ENCODE measurements around the gene MTA3. TPM values are rescaled to one million over a fixed set of nuclear protein-coding genes. Genes with fewer than 3 reads are reported as not detected.

The MTA3 gene
- total and polyA plus RNA-seq, 2 donors (not counting 3 experiments of a cell fraction or from before 2014, with no cell fraction given): 36.3 to 53.3 TPM

- BruUV-seq (replicated peaks): no TSS peak
- intact Hi-C loops (cut with micrococcal nuclease) (no loop called here), dilution Hi-C loops (cut with MboI; ENCODE audit: extremely low pct_ligation_motif_present, low sequenced_read_pairs) (no loop called here)
- no peaks in the 10 kb centered on the region for H3K9me3 ChIP-seq (replicated peaks; ENCODE audit: control insufficient read depth, insufficient read depth, low read length)
- H3K79me2 ChIP-seq (ENCODE audit: control insufficient read depth, insufficient read depth, low read length): no peaks in the 10 kb centered on the region
- H3K4me1 ChIP-seq (ENCODE audit: control insufficient read depth, extremely low read depth, insufficient read depth, low read length): no peaks in the 10 kb centered on the region
- no peak overlapping the region for H3K4me2 ChIP-seq (ENCODE audit: insufficient read depth, low read length)
- no peaks in the 10 kb centered on the region for H3K9me1 ChIP-seq (replicated peaks; ENCODE audit: control insufficient read depth, extremely low read depth, insufficient read depth, low read length)
- H3K27ac ChIP-seq (ENCODE audit: insufficient read depth, low read depth, low read length): no peak overlapping the region
- no peak overlapping the region for H3K4me3 ChIP-seq (replicated peaks in 1 of 3; ENCODE audit: insufficient read depth in 1 of 3, low read depth in 1 of 3, low read length in 3 of 3)
- DNase-seq (ENCODE audit: low read depth, low spot score) (no peak), FAIRE-seq (no peak)
- no peak overlapping the region for H3K9ac ChIP-seq (replicated peaks; ENCODE audit: extremely low read depth, insufficient read depth, low read length)
- CTCF ChIA-PET: no interaction called here
- POLR2A ChIA-PET: no interaction called here
- TF ChIP-seq GATA2 (IDR thresholded peaks at IDR 0.05; ENCODE audit: insufficient read depth, insufficient read length, low read depth, low read length): no peak
- TF ChIP-seq EZH2 (IDR thresholded peaks at IDR 0.05; ENCODE audit: borderline replicate concordance, low read depth, low read length, severe bottlenecking): no peak
- TF ChIP-seq, protein P1, sequence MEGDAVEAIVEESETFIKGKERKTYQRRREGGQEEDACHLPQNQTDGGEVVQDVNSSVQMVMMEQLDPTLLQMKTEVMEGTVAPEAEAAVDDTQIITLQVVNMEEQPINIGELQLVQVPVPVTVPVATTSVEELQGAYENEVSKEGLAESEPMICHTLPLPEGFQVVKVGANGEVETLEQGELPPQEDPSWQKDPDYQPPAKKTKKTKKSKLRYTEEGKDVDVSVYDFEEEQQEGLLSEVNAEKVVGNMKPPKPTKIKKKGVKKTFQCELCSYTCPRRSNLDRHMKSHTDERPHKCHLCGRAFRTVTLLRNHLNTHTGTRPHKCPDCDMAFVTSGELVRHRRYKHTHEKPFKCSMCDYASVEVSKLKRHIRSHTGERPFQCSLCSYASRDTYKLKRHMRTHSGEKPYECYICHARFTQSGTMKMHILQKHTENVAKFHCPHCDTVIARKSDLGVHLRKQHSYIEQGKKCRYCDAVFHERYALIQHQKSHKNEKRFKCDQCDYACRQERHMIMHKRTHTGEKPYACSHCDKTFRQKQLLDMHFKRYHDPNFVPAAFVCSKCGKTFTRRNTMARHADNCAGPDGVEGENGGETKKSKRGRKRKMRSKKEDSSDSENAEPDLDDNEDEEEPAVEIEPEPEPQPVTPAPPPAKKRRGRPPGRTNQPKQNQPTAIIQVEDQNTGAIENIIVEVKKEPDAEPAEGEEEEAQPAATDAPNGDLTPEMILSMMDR (IDR thresholded peaks at IDR 0.05; ENCODE audit: extremely low read depth in 1 of 2, insufficient read depth in 1 of 2, low read depth in 1 of 2, low read length in 2 of 2): no peak
- no peak for TF ChIP-seq FOS (IDR thresholded peaks at IDR 0.05; ENCODE audit: borderline replicate concordance, insufficient read depth, low read length)
- no peak for TF ChIP-seq POLR2A (IDR thresholded peaks at IDR 0.05; ENCODE audit: low read depth, low read length)
- TF ChIP-seq MYC (IDR thresholded peaks at IDR 0.05; ENCODE audit: low read depth, low read length): no peak
- TF ChIP-seq POLR2AphosphoS5 (IDR thresholded peaks at IDR 0.05; ENCODE audit: insufficient read depth, low read depth, low read length): no peak
- TF ChIP-seq MAX (IDR thresholded peaks at IDR 0.05; ENCODE audit: insufficient read depth, insufficient read length): no peak
- TF ChIP-seq JUN (IDR thresholded peaks at IDR 0.05; ENCODE audit: borderline replicate concordance, insufficient read depth, insufficient read length, low read depth): no peak
- no peaks in the 10 kb centered on the region for H4K20me1 ChIP-seq (replicated peaks; ENCODE audit: control insufficient read depth, extremely low read depth, insufficient read depth, low read length)
- H3K27me3 ChIP-seq (ENCODE audit: control insufficient read depth in 2 of 2, insufficient read depth in 2 of 2, low read length in 2 of 2): peaks cover 5 to 10% of the 10 kb centered on the region in 2 experiments
- H2AFZ ChIP-seq (ENCODE audit: low read depth, low read length): no peak overlapping the region
- H3K36me3 ChIP-seq (ENCODE audit: control insufficient read depth in 2 of 2, extremely low read depth in 1 of 2, insufficient read depth in 2 of 2, low read length in 2 of 2): no peaks in the 10 kb centered on the region
These were observed 219.0 kb downstream of the MTA3 start for GRCh38 chr2:42787424-42787787.

Measured in endothelial cell of umbilical vein (primary cell).